Stimulated activated CD8-positive, alpha-beta memory T cell treated with anti-CD3 and anti-CD28 coated beads, Interleukin-4, amount 100 ng/mL, for 24 hours (primary cell): ENCODE measurements around the gene CHRM3.
"Not testable (repeated sequence)": the region's sequence is repeated elsewhere in the genome, so short reads cannot be mapped to it uniquely, and the experiment has no call there.

Source experiments
- DNase-seq: peaks from one replicate; pipeline ENCODE4 v3.0.0-alpha.2; 2020; ENCODE audit warnings: low read depth

CHRM3 gene

DNA sequence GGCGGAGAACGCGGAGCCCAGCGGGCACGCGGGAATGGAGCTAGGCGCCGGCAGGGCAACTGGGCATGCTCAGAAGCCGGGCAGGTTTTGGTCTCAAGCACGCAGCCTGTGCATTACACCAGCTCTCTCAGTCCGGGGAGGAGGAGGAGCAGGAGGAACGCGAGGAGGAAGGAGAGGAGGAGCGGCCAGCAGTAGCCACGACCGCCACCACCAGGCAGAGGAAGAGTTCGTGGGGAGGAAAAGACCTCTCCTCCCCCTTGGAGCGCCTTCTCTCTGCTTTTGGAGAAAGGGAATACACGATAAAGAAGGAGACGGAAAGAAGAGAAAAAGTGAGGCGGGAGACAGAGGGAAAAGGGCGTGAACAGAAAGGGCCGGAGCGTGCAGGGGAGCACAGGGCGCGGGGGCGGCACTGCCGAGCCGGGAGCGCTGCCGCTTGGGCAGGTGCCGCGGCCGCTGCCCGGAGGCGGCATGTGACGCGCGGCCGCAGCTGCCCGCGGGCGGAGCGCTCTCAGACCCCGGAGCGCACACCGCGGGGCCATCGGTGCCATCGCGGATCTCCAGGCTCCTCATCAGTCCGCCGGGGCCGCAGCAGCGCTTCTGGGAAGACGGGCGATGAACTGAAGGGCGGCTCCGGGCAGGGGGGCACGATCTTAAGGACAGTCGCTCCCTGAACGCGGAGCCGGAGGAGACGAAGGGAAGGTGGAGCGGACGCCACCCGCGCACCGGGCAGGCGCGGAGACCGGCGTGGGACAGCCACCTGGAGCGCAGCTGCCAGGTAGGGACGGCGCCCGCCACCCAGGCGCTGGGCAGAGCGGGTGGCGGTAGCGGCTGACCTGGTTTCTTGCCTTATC lies at the start of gene CHRM3:
Gene CHRM3 (plus strand): TSS at position 116 of the 851 bp plus-strand sequence. CDS start 520,884 bp downstream, outside the sequence.
- DNase-seq, result no peak

DNA sequence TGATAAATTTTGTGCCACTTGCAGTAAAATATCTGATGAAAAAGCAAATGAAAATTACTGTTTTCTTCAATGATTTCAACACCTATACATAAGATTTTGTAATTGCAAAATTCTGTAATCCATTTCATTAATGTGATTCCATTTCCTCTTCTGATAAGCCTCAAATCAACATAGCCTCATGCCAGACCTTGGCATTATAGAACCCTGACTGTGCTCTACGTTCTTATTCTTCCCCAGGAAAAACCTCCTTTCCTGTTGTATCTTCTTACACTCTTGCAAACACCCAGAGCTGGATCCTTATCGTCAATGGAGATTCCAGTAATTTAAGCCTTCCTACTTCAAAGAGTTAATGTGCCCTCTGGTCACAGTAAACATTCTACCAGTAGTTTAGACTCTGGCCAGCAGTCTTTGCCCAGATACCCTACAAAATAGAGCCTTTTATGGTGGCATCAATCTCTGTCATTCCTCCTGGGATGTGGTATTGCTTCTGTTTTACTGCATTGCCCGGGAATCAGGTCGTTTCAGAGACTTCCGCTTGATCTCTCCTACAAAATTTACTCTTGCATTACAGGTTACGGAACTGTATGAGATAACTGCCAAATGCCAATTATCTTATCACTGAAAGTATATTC lies 48.5 kb upstream of the CHRM3 start:
- DNase-seq, result no peak

DNA sequence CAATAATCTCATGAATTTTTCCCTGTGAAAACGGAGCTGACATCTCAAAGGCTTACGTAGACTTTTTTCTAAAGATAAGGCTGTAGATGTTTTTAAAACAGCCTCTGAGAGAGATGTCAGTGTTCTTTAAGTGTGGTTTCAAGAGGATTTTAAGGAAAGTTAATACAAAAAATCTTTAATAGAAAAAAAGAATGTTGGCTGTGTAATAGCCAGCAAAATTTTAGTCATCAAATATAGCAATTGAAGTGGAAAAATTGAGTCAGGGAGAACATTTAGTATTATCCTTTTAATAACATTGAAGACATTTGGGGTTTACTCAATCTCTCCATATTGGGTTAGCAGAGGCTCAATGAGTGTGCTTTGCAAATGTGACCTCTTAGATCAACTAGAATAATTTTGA lies 38.6 kb upstream of the CHRM3 start:
- DNase-seq, result no peak

DNA sequence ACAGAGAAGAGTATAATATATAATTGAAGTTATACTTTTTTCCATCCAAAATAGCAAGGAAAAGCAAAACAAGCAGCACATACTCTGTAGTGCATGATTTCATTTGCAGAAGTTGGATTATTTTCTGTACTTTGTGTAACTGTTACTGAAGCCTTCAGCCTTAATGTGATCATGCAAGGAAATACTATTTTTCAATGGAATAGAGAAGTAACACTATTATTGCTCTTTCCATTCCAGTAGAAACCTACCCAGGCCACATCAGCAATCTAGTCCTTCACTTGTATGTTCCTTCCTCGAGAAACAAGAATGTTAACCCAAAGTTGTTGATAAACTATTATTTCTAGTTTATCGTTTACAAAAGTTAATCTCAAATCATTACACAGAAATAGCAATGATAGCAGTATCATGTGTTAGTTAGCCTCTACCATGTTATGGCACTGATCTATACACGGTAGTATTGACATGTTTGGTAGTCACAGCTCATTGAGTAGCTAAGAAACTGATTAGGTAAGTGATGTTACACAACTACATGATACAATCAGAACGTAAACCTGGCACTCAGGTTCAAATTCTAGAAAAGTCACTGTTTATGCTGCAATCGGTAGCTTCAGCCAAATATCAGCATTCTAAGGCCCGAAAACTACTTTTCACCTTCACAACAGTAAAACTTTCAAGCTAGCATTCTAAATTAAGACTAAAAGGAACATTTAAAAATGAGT lies 37.6 kb upstream of the CHRM3 start:
- no peak for DNase-seq

DNA sequence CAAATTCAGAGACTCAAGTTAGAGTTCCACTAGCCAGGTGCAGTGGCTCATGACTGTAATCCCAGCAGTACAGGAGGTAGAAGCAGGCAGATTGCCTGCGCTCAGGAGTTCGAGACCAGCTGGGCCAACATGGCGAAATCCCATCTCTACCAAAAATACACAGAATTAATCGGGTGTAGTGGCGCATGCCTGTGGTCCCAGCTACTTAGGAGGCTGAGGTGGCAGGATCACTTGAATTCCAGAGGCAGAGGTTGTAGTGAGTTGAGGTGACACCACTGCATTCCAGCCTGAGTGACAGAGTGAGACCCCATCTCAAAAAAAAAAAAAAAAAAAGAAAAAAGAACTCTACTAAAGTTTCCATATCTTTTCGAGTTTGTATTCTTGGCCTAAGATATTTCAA lies 36.7 kb upstream of the CHRM3 start:
- no peak for DNase-seq

DNA sequence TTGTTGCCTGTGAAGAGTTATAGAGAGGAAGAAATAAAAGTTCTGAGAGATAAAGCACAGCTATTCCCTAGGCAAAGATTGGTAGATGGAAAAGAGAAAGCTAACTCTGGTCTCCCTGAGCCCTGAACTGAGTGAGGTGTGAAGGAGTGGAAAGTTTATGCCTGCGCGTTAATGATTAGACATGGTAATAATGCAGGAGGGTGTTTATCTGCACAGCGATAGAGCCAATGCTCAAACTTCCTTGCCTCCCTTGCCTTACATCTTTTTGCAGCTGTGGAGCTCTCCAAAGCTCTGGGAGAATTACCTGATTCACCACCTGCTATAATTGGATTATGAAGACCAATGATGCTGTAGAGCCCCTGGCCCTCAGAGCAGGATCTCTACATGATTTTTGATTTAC lies 32.8 kb upstream of the CHRM3 start:
- DNase-seq, result no peak

DNA sequence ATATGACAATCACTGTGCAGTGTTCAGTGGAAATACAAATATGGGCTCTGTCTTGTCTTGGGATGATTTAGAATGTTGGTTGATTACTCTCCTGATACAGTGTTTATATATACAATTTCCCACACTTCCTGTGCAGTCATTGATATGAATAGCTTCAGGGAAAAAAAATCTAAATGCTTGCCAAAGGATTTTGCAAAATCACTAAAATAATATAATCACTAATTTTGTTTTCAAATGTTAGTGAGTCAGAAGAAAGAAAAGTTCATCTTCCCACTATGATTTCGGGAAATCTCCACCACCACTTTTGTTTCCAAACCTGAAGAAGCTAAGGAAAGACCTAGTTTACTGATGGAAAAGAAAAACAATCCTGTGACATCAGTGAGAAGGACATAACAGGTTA lies 32.1 kb upstream of the CHRM3 start:
- no peak for DNase-seq

DNA sequence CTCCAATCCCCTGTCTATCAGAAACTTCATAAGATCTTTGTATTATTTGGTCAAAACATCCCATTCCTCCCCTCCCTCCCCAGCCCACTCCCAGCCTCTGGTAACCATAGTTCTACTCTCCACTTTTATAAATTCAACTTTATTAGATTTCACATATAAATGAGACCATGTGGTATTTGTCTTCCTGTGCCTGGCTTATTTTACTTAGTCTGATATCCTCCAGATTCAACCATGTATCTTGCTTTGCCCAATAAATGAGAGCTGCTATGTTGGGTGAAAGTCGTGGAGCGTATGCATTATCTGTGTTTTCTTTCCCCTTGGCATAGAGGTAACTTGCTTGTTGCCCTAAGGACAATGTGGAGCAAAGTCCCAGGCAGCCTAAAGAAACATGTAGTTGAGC lies 28.5 kb upstream of the CHRM3 start:
- DNase-seq, result no peak

DNA sequence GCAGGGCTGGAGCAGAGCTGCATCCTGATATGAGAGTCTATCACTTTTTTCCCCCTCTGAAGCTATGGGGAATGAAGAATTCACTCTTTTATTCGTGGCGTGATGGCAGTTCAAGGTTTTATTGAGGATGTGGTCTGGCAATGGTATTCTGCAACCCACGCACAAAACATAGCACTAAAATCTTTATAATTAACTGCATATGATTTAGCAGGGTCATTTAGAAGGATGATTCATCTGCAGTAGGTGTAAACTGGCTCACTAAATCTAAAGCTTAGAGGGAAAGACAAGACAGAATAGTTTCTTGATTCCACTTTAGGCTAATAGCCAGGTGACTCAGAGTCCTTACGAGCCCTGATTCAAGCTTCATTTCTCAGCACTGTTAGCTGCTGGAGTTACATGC lies 25.0 kb upstream of the CHRM3 start:
- DNase-seq, result no peak

DNA sequence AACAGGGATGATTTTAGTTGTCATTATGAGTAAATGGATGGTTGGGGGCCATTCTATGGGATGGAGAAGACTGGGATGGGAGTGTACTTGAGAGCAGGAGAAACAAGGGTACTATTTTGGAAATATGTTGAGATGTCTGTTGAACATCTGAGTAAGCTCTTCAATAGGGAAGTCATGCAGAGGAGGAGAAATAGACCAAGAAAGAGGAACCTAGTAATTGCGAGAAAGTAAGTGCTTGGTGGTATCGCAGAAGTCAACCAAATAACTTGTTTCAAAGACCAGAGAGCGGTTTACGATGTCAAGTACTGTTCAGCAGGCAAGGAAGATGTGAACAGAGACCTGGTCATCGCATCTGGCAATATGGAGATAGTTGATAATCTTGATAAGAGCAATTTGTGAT lies 22.4 kb upstream of the CHRM3 start:
- DNase-seq, result no peak

DNA sequence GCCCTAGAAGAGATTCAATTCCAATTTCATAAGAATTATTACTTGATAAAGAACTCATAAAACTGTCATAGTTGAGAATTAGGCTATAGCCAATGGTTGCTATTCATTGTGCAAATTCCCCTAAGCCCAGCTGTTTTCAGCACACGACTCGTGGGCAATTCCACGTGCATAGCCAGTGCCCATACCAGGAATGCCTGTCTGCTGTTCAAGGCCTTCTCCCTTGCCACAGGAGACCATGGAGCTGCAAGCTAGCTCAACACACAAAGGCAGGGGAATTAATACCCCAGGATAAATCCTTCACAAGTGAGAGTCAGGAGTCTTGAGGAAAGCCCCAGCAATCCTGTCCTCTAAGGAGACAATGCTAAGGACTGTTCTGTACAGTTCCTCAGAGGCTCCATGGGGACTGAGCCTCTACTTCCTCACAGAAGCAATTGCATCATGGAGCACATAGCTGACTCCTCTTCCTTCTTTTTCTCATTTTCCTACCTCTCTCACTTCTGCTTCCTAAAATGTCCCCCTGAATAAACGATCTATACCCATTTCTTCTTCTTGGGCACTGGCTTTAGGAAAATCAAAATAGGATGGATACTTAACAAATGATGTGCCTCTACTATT lies 19.1 kb upstream of the CHRM3 start:
- no peak for DNase-seq

DNA sequence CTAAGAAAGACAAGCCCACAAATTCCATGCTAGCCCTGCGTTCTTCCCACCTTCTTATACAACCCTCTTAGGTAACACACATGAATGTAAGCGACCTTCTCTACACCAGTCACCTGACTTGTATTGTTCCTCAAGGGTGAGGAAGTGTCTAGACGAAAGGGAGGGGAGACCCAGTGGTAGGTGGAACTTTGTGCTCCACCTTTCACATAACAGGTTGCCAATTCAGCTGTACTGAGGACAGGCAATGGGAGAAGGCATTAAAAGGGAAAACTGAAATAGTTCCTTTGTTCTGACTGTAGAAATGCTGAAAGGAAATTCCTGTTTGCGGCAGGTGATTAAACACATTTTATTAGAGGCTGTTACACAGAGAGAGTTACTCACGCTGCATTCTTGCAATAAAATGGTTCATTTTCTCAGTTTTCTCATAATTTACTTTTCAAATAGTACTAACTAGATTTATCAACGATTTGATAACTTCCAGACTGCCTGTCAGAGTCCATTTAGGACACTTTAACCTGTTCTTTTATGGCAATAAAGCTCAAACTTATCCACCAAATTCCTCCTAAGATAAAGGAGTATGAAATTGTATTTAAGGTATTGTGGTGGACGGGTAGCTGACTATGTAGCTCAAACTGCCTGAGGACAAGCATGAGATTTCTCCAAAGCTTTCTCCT lies 17.8 kb upstream of the CHRM3 start:
- DNase-seq, result no peak

DNA sequence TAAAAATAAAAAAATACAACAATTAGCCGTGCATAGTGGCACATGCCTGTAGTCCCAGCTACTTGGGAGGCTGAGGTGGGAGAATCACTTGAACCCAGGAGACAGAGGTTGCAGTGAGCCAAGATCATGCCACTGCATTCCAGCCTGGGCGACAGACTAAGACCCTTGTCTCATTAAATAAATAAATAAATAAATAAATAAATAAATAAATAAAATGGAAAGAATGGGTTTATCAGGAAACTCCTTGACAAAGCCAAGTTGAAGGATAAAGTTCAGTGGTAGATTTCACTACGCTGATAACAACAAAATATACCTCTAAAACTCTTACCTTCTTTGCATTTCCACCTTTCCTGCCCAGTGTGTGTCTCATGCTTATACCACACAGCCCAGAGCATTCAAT lies 15.5 kb upstream of the CHRM3 start:
- DNase-seq, result not testable (repeated sequence)

DNA sequence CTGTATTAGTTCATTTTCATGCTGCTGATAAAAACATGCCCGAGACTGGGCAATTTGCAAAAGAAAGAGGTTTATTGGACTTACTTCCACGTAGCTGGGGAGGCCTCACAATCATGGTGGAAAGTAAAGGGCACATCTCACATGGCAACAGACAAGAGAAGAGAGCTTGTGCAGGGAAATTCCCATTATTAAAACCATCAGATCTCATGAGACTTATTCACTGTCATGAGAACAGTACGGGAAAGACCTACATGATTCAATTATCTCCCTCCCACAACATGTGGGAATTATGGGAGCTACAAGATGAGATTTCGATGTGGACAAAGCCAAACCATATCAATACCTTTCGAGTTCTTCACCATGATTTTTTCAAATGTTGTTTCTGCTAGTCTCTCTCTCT lies 3.7 kb upstream of the CHRM3 start:
- no peak for DNase-seq

DNA sequence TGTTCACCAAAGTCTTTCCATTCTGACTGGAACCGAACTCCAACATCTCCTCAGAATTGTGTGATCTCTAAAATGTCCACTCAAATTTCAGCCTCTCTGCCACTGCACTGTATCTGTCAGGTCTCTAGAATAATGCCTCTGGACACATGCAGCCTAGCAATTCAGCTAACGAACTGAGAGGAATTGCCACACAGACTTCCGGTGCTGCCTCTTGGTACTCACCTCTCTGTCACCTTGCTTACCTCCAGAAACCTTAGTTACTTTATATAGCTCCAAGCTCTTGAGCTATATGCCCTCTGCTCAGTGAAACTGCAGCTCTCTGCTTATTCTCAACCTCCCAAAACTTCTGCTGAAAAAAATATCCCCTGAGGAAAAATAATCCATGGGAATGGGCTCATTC lies 2.7 kb upstream of the CHRM3 start:
- no peak for DNase-seq

DNA sequence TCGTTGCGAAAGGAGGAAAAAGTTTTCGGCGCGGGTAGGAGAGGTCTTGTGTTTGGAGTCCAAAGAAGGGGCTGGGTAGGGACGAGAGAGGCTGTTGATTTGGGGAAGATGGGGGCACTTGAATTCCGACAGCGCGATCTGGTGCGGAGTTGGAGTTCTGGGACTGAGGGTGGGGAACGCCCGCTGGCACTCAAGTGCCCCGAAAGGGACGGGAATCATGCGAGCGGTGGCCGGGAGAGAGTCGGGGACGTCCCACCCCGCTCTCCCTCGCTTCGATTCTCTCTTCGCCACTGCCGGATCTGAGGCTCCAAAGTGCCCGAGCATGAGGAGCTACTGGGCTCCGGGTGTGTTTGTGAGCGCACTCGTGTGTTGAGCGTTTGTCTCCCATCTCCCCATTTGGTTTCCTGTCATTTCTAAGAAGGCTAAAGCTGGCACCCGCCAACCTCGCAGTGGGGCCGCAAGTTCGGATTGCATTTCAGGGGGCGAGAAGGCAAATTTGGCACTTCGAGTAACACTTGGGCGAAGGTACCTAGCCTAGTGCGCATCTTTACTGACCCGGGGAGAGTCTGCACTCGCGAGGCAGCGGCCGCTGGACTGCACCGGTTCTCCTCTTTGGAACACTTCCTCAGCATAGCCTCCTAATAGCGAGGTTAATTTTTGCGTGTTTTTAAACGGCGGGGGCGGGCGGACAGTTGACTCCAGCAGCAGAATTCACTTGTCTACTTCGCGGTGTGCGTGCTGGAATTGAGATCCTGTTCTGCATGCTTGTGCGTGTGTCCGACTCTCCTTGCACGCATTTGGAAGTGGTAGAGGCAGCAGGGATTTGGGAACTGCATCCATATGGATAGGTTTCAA lies 1.2 kb downstream of the CHRM3 start:
- no peak for DNase-seq

DNA sequence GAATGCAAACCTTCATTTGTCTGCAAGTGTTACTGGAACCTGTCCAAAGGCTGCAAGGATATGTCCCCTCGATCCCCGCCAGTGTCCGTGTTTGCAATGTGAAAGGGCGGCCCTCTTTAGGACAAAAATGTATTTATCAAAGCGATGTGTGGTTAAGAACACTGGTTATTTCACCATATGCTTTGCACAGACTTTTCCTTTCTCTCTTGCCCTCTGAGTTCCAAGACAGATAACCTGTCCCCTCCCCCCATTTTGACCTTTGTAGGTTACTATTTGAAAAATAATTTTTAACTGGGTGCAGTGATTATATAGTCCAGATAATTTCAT lies 1.8 kb downstream of the CHRM3 start:
- no peak for DNase-seq

DNA sequence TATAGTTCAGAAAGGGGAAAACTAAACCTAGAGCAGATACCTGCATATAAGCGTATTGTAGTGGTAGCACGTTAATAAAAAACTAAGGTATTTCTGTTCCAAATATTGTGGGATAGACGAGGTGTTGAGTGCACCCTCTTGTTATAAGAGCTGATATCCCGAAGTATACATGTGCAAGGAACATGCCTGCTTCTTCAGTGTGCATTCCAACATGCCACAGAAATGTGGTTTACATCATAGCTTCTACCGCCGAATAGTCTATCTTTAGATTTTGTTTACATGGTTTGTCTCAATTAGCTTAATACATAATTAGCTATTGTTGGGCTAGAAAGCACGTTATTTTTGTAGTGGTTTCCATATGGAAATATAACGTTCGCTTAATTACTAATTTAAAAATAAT lies 2.2 kb downstream of the CHRM3 start:
- no peak for DNase-seq

DNA sequence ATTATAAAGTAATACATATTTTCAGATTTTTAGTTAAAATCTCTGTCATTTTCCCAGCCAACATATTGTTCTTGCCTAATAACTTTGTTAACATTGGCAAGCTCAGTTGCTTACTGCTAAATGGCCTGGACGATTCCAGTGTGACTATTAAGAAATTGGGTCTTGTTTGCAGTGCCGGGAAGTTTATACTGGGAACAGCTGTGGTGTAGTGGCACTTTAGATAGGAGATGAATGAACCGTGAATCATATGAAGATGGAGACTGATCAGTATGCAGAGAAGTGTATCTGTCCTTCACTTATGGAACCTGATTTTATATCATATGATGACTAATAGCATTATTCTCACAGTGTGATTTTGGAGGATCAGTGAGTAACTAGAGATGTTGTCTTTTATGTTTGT lies 3.3 kb downstream of the CHRM3 start:
- DNase-seq, result no peak

DNA sequence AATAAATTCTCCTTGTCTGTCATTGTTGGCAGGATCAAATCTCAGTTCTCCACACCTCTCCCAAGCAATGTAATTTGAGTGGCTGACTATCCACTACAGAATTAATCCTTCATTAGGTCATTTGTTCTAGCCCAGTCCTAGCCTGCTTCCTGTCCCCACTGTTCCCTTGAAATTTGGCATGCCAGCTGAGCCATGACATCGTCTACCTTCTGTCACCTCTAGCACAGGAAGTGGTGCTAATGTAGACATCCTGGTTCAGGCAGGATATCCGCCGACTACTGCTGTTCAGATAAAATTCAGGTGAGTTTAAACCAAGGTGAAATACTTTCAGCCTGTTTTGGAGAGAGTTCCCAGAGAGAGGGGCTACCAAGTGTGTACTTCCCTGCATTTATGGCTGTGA lies 5.9 kb downstream of the CHRM3 start:
- DNase-seq, result no peak

DNA sequence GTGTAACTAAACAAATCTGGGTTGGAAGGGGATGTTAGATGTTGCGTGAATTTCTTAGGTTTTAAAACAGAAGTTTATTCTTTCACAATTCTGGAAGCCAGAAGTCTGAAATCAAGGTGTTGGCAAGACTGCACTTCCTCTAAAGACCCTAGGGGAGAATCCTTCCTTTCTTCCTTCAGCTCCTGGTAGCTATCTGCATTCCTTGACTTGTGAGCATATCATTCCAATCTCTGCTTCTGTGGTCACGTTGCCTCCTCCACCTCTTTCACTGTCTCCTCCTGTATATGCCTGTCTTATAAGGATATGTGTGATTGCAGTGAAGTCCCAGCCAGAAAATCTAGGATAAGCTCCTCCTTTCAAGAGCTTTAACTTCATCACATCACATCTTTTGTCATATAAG lies 7.7 kb downstream of the CHRM3 start:
- no peak for DNase-seq
